Liver (tissue), 9 donors: ENCODE measurements around the gene RPL21. TPM values are rescaled to one million over a fixed set of nuclear protein-coding genes. Genes with fewer than 3 reads are reported as not detected.

ENCODE experiments used
- DNase-seq: peaks from one replicate; pipeline ENCODE4 v3.0.0-alpha.2; 2017; ENCODE audit warnings: low spot score
- H3K27ac ChIP-seq, 2 donors: one replicate each; pipeline ENCODE4 v1.7.0; 2013; ENCODE audit warnings: inconsistent platforms in 2 of 2, low read length in 2 of 2, control low read depth in 1 of 2, low read depth in 1 of 2, mild to moderate bottlenecking in 1 of 2
- H3K27me3 ChIP-seq, 4 donors: one replicate each; pipeline versions ENCODE4 v1.6.1 to v1.7.0; 2013; ENCODE audit warnings: low read length in 3 of 4, inconsistent platforms in 1 of 4, mild to moderate bottlenecking in 1 of 4, moderate library complexity in 1 of 4; ENCODE audit not compliant: control insufficient read depth in 4 of 4, insufficient read depth in 4 of 4
- H3K36me3 ChIP-seq, 4 donors: one replicate each; pipeline versions ENCODE4 v1.6.1 to v1.7.0; 2013; ENCODE audit warnings: low read length in 3 of 4, mild to moderate bottlenecking in 3 of 4, low read depth in 1 of 4, moderate library complexity in 1 of 4; ENCODE audit not compliant: control insufficient read depth in 4 of 4, insufficient read depth in 3 of 4
- H3K4me1 ChIP-seq, 4 donors: one replicate each; pipeline versions ENCODE4 v1.6.1 to v1.7.0; 2013; ENCODE audit warnings: low read length in 3 of 4, mild to moderate bottlenecking in 3 of 4, moderate library complexity in 1 of 4; ENCODE audit not compliant: control insufficient read depth in 4 of 4, insufficient read depth in 4 of 4
- H3K4me3 ChIP-seq, 3 donors: one replicate each; pipeline versions ENCODE4 v1.6.1 to v1.7.0; 2013; ENCODE audit warnings: low read length in 3 of 3, control low read depth in 1 of 3, low read depth in 1 of 3, mild to moderate bottlenecking in 1 of 3
- H3K9ac ChIP-seq, 2 donors: one replicate each; pipeline ENCODE4 v1.7.0; 2013; ENCODE audit warnings: low read length in 2 of 2, mild to moderate bottlenecking in 2 of 2, moderate library complexity in 2 of 2, control low read depth in 1 of 2, low read depth in 1 of 2
- H3K9me3 ChIP-seq, 4 donors: one replicate each; pipeline versions ENCODE4 v1.6.1 to v1.7.0; 2013; ENCODE audit warnings: low read length in 3 of 4; ENCODE audit not compliant: control insufficient read depth in 4 of 4
- ATF3 ChIP-seq: IDR thresholded peaks from 2 replicates; pipeline ENCODE4 v1.6.1; 2016; ENCODE audit warnings: antibody characterized with exemption
- CTCF ChIP-seq: fragments of 150-350 bp; IDR thresholded peaks from 2 replicates; pipeline ENCODE4 v1.5.1; 2017; ENCODE audit warnings: improper control_type of control experiment, low read depth, low read length; ENCODE audit not compliant: missing input control
- GABPA ChIP-seq, 2 donors: IDR thresholded peaks in 1 of 2; conservative IDR thresholded peaks in 1 of 2; 2 replicates each; pipeline ENCODE4 v1.6.1; 2016; ENCODE audit warnings: antibody characterized with exemption in 2 of 2, mild to moderate bottlenecking in 1 of 2, moderate library complexity in 1 of 2
- HNF4A ChIP-seq, 2 donors: conservative IDR thresholded peaks; 2 replicates each; pipeline ENCODE4 v1.6.1; 2016; ENCODE audit warnings: antibody characterized with exemption in 2 of 2, mild to moderate bottlenecking in 2 of 2
- HNF4G ChIP-seq: IDR thresholded peaks from 2 replicates; pipeline ENCODE4 v1.6.1; 2016; ENCODE audit warnings: antibody characterized with exemption
- MAX ChIP-seq: IDR thresholded peaks from 2 replicates; pipeline ENCODE4 v1.6.1; 2016; ENCODE audit warnings: antibody characterized with exemption
- NR2F2 ChIP-seq: IDR thresholded peaks from 2 replicates; pipeline ENCODE4 v1.6.1; 2016; ENCODE audit warnings: antibody characterized with exemption
- SP1 ChIP-seq: IDR thresholded peaks from 2 replicates; pipeline ENCODE4 v1.6.1; 2018; ENCODE audit warnings: antibody characterized with exemption, mild to moderate bottlenecking
- TAF1 ChIP-seq: conservative IDR thresholded peaks from 2 replicates; pipeline ENCODE4 v1.6.1; 2016; ENCODE audit warnings: antibody characterized with exemption, mild to moderate bottlenecking
- YY1 ChIP-seq: IDR thresholded peaks from 2 replicates; pipeline ENCODE4 v1.6.1; 2016; ENCODE audit warnings: antibody characterized with exemption, mild to moderate bottlenecking
- ZBTB33 ChIP-seq: IDR thresholded peaks from 2 replicates; pipeline ENCODE4 v1.6.1; 2016; ENCODE audit warnings: antibody characterized with exemption
- WGBS: extraction: QIAGEN DNeasy Blood & Tissue Kit; methylation state at CpG from one replicate; pipeline ENCODE4 v1.1.7; 2013; 5-methylcytosine and 5-hydroxymethylcytosine counted together
- polyA plus RNA-seq, 2 donors: library from polyadenylated mRNA; stranded (reverse) in 1 of 2; unstranded in 1 of 2; fragments of 200-250 nt in 1 of 2; fragments of >200 nt in 1 of 2; fragmentation: Nextera tagmentation in 1 of 2; extraction: Ambion mirVana in 1 of 2; gene quantifications; one replicate each; pipeline versions ENCODE4 v1.2.1 to v1.2.3, GENCODE V29; 2013 to 2015
- total RNA-seq, 2 donors: library from RNA; depleted of rRNA; stranded (reverse); fragments of >200 nt; gene quantifications; one replicate each; pipeline ENCODE4 v1.2.3, GENCODE V29; 2014
- donor health status: healthy.
- donor health status: healthy.
- donor health status: healthy.
- donor health status: healthy.
- donor health status: healthy.

RPL21 gene
- total and polyA plus RNA-seq, 4 donors, result 206 to 648 (median 442) TPM

GRCh38 chr13:27293076-27293691 lies 41.8 kb downstream of the RPL21 start:
- WGBS, result 76% methylated on average over 8 of the region's 8 CpGs
- no peaks in the 10 kb centered on the region for H3K9me3 ChIP-seq
- no peaks in the 10 kb centered on the region for H3K36me3 ChIP-seq
- TF ChIP-seq NR2F2, result no peak
- no peak for TF ChIP-seq MAX
- no peak for TF ChIP-seq ZBTB33
- DNase-seq, result no peak
- no peak overlapping the region for H3K9ac ChIP-seq
- H3K27ac ChIP-seq, result no peak overlapping the region
- H3K4me3 ChIP-seq, result no peak overlapping the region
- H3K4me1 ChIP-seq, result no peaks in the 10 kb centered on the region
- no peaks in the 10 kb centered on the region for H3K27me3 ChIP-seq

GRCh38 chr13:27293873-27294515 lies 42.6 kb downstream of the RPL21 start:
- 69% methylated on average over 4 of the region's 4 CpGs for WGBS
- peaks cover 0 to 7% (median under 1%) of the 10 kb centered on the region in 4 donors for H3K4me1 ChIP-seq
- no peak overlapping the region for H3K27ac ChIP-seq
- H3K4me3 ChIP-seq, result no peak overlapping the region
- DNase-seq, result no peak
- no peaks in the 10 kb centered on the region for H3K36me3 ChIP-seq
- H3K9me3 ChIP-seq, result no peaks in the 10 kb centered on the region
- no peaks in the 10 kb centered on the region for H3K27me3 ChIP-seq
- H3K9ac ChIP-seq, result no peak overlapping the region
- TF ChIP-seq GABPA (IDR thresholded peaks at IDR 0.05 in 1 of 2, conservative IDR thresholded peaks at IDR 0.05 in 1 of 2) (no peak), TAF1 (no peak), ZBTB33 (no peak), ATF3 (no peak), CTCF (no peak), YY1 (no peak), HNF4G (no peak), MAX (no peak), SP1 (no peak), HNF4A (conservative IDR thresholded peaks at IDR 0.05) (no peak), NR2F2 (no peak)
